Keratinocyte (primary cell): ENCODE measurements around the gene EXOC6B. TPM values are rescaled to one million over a fixed set of nuclear protein-coding genes. Genes with fewer than 3 reads are reported as not detected.

Experiments used
- DNase-seq: peaks from one replicate; pipeline ENCODE4 v3.0.0-alpha.2; 2011; ENCODE audit warnings: low read depth, missing footprints, low spot score
- FAIRE-seq: peaks from 2 replicates; lab custom pipeline; 2011; peaks lifted over from hg19 to GRCh38; lab: Jason Lieb, UNC
- H2AFZ ChIP-seq: 2 replicates; pipeline ENCODE4 v1.6.0; 2012; ENCODE audit warnings: low read length, control low read depth, inconsistent platforms; ENCODE audit not compliant: control insufficient read depth
- H3K27ac ChIP-seq: 2 replicates; pipeline ENCODE4 v1.5.1; 2011; ENCODE audit warnings: low read length; ENCODE audit not compliant: control insufficient read depth, insufficient read depth
- H3K27me3 ChIP-seq: 3 replicates; pipeline ENCODE4 v1.6.0; 2011; ENCODE audit warnings: low read length; ENCODE audit not compliant: control insufficient read depth, insufficient read depth; ENCODE audit errors: extremely low read depth
- H3K36me3 ChIP-seq, 2 experiments: 2 replicates in 1 of 2; 3 replicates in 1 of 2; pipeline ENCODE4 v1.5.1; 2011; ENCODE audit warnings: low read length in 2 of 2, mild to moderate bottlenecking in 1 of 2; ENCODE audit not compliant: control insufficient read depth in 2 of 2, insufficient read depth in 2 of 2; ENCODE audit errors: extremely low read depth in 1 of 2
- H3K4me1 ChIP-seq: 3 replicates; pipeline ENCODE4 v1.5.1; 2011; ENCODE audit warnings: low read length; ENCODE audit not compliant: control insufficient read depth, insufficient read depth; ENCODE audit errors: extremely low read depth
- H3K4me2 ChIP-seq: 3 replicates; pipeline ENCODE4 v1.6.0; 2011; ENCODE audit warnings: low read depth, low read length; ENCODE audit not compliant: control insufficient read depth, insufficient read depth; ENCODE audit errors: extremely low read depth
- H3K4me3 ChIP-seq, 3 experiments: fragments of 200-600 bp in 1 of 3; sonication (generic) in 1 of 3; 2 replicates in 2 of 3; 3 replicates in 1 of 3; pipeline ENCODE4 v1.5.1; 2011 to 2016; ENCODE audit warnings: low read length in 3 of 3, mild to moderate bottlenecking in 3 of 3, control low read depth in 2 of 3, inconsistent platforms in 1 of 3, low read depth in 1 of 3, mixed read lengths in 1 of 3, mixed run types in 1 of 3, moderate library complexity in 1 of 3; ENCODE audit not compliant: control insufficient read depth in 2 of 3, insufficient read depth in 2 of 3; ENCODE audit errors: extremely low read depth in 1 of 3
- H3K79me2 ChIP-seq: 2 replicates; pipeline ENCODE4 v1.6.0; 2012; ENCODE audit warnings: low read length; ENCODE audit not compliant: control insufficient read depth, insufficient read depth
- H3K9ac ChIP-seq: 3 replicates; pipeline ENCODE4 v1.6.0; 2011; ENCODE audit warnings: low read length; ENCODE audit not compliant: control insufficient read depth, insufficient read depth; ENCODE audit errors: extremely low read depth
- H3K9me1 ChIP-seq: 3 replicates; pipeline ENCODE4 v1.6.0; 2011; ENCODE audit warnings: low read length; ENCODE audit not compliant: control insufficient read depth, insufficient read depth; ENCODE audit errors: extremely low read depth
- H3K9me3 ChIP-seq: 2 replicates; pipeline ENCODE4 v1.5.1; 2012; ENCODE audit warnings: low read depth, low read length; ENCODE audit not compliant: control insufficient read depth
- H4K20me1 ChIP-seq: 3 replicates; pipeline ENCODE4 v1.6.0; 2011; ENCODE audit warnings: low read length; ENCODE audit not compliant: control insufficient read depth, insufficient read depth; ENCODE audit errors: extremely low read depth
- EZH2 ChIP-seq: IDR thresholded peaks from one replicate; pipeline ENCODE4 v1.6.1; 2012; ENCODE audit warnings: inconsistent platforms, mild to moderate bottlenecking, low read length, moderate library complexity
- dilution Hi-C: fragments of 300-500 bp; cut with MboI; formaldehyde crosslinking; loops from one replicate; pipeline ENCODE4 v1.7.0; 2020; ENCODE audit warnings: low sequenced_read_pairs; ENCODE audit not compliant: extremely low pct_ligation_motif_present
- polyA plus RNA-seq, 5 experiments: library from polyadenylated mRNA; depleted of rRNA in 3 of 5; stranded (reverse) in 3 of 5; stranded (forward) in 1 of 5; unstranded in 1 of 5; fragments of >200 nt; gene quantifications; 1 replicate in 1 of 5; 2 replicates in 3 of 5; 3 replicates in 1 of 5; pipeline versions ENCODE4 v1.2.1 to v1.2.3, GENCODE V29; 2011 to 2012; ENCODE audit warnings: missing spikeins in 2 of 5, low read depth in 1 of 5, low replicate concordance in 1 of 5
- TF ChIP-seq, protein P1 (sequence below), 3 experiments: IDR thresholded peaks in 1 of 3; conservative IDR thresholded peaks in 1 of 3; optimal IDR thresholded peaks in 1 of 3; 2 replicates in 2 of 3; 3 replicates in 1 of 3; pipeline versions ENCODE3 to v1.5.1; 2011; ENCODE audit warnings: low read length in 3 of 3, mild to moderate bottlenecking in 3 of 3, moderate library complexity in 2 of 3, control low read depth in 1 of 3, inconsistent platforms in 1 of 3; ENCODE audit not compliant: insufficient read depth in 2 of 3; ENCODE audit errors: extremely low read depth in 1 of 3

EXOC6B gene
- polyA plus RNA-seq, 1 donor (not counting 4 experiments of a cell fraction or from before 2014, with no cell fraction given): 37.3 TPM

DNA sequence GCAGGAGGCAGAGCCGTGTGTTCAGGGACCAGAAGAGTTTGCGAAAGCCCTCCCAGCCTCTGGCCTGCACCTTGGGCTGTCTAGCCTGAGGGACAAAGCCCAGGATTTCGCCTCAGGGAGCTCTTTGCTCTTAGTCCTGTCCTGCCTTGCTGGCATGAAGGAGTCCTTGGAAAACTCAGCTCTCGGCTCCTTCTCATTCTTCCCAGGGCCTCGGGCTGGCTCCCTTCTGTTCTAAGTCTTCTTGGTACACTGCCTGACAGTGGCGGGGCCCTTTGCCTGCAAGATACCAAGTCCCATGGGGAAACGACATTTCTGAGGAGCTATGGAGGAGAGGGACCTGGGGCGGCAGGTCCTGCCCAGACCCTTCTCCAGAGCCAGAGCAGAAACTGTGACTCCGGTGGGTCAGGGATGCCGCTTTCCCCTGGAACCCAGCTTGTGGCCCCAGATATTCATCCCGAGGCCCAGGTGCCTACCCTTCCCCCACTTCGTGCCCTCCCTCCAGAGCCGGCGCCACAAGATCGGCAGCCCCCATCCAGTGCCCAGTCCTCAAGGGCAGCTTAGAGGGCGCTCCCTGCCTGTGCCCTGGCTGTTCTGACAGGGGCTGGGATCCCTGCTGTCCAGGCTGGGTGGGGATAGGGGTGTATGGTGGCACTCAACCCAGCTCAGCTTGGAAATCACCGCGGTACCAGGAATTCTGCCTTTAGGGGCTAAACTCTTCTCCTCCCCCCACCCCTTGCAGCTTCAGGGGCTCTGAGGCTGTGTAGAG is 672.6 kb downstream of the EXOC6B start:
- Histone ChIP-seq H2AFZ (no peak overlapping the region), H3K79me2 (no peaks in the 10 kb centered on the region), H3K36me3 (no peaks in the 10 kb centered on the region), H3K4me2 (no peak overlapping the region), H4K20me1 (no peaks in the 10 kb centered on the region), H3K9me3 (no peaks in the 10 kb centered on the region), H3K4me1 (peaks cover 6% of the 10 kb centered on the region), H3K27me3 (peaks cover 36% of the 10 kb centered on the region), H3K27ac (no peak overlapping the region), H3K4me3 (no peak overlapping the region), H3K9me1 (no peaks in the 10 kb centered on the region), H3K9ac (no peak overlapping the region)
- dilution Hi-C loops: no loop called here
- DNase-seq (no peak), FAIRE-seq (no peak)
- TF ChIP-seq, protein P1, sequence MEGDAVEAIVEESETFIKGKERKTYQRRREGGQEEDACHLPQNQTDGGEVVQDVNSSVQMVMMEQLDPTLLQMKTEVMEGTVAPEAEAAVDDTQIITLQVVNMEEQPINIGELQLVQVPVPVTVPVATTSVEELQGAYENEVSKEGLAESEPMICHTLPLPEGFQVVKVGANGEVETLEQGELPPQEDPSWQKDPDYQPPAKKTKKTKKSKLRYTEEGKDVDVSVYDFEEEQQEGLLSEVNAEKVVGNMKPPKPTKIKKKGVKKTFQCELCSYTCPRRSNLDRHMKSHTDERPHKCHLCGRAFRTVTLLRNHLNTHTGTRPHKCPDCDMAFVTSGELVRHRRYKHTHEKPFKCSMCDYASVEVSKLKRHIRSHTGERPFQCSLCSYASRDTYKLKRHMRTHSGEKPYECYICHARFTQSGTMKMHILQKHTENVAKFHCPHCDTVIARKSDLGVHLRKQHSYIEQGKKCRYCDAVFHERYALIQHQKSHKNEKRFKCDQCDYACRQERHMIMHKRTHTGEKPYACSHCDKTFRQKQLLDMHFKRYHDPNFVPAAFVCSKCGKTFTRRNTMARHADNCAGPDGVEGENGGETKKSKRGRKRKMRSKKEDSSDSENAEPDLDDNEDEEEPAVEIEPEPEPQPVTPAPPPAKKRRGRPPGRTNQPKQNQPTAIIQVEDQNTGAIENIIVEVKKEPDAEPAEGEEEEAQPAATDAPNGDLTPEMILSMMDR (optimal IDR thresholded peaks at IDR 0.05 in 1 of 3, IDR thresholded peaks at IDR 0.05 in 1 of 3, conservative IDR thresholded peaks at IDR 0.05 in 1 of 3; ENCODE audit: extremely low read depth in 1 of 3, insufficient read depth in 2 of 3, low read length in 3 of 3): no peak
- no peak for TF ChIP-seq EZH2

DNA sequence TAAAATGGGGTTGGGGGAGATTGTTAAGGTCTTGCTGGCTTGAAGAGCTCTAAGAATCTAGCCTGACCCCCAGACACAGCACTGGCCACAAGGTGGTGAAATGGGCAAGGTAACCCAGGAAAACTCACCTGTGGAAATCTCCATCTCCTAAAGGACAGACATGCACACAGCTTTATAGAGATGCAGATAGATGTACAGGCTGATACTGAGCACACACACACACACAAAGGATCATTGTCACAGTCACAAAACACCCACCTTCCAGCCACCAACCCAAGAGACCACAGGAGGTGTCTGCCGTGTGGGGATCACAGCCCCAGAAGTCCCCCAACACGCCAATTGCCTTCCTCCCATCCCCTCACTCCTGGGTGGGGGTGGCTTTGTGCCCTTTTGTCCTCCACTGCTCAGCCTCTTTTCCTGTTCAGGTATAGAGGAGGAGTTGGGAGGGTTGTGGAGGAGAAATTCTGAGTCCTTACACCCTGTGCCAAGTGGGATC is 674.9 kb downstream of the EXOC6B start:
- H3K36me3 ChIP-seq: no peaks in the 10 kb centered on the region
- H3K4me2 ChIP-seq: no peak overlapping the region
- H3K27ac ChIP-seq: no peak overlapping the region
- H4K20me1 ChIP-seq: no peaks in the 10 kb centered on the region
- dilution Hi-C loops: no loop called here
- no peaks in the 10 kb centered on the region for H3K9me1 ChIP-seq
- no peak overlapping the region for H3K9ac ChIP-seq
- H2AFZ ChIP-seq: no peak overlapping the region
- DNase-seq (no peak), FAIRE-seq (no peak)
- H3K9me3 ChIP-seq: no peaks in the 10 kb centered on the region
- H3K4me1 ChIP-seq: peaks cover 25% of the 10 kb centered on the region
- H3K79me2 ChIP-seq: no peaks in the 10 kb centered on the region
- TF ChIP-seq, protein P1 (optimal IDR thresholded peaks at IDR 0.05 in 1 of 3, IDR thresholded peaks at IDR 0.05 in 1 of 3, conservative IDR thresholded peaks at IDR 0.05 in 1 of 3; ENCODE audit: extremely low read depth in 1 of 3, insufficient read depth in 2 of 3, low read length in 3 of 3): no peak
- no peak for TF ChIP-seq EZH2
- no peak overlapping the region for H3K4me3 ChIP-seq
- H3K27me3 ChIP-seq: peaks cover 55% of the 10 kb centered on the region
